ENCODE data around the gene BAIAP2.
"Not testable (repeated sequence)": the region's sequence is repeated elsewhere in the genome, so short reads cannot be mapped to it uniquely, and the experiment has no call there.

BAIAP2 gene

DNA sequence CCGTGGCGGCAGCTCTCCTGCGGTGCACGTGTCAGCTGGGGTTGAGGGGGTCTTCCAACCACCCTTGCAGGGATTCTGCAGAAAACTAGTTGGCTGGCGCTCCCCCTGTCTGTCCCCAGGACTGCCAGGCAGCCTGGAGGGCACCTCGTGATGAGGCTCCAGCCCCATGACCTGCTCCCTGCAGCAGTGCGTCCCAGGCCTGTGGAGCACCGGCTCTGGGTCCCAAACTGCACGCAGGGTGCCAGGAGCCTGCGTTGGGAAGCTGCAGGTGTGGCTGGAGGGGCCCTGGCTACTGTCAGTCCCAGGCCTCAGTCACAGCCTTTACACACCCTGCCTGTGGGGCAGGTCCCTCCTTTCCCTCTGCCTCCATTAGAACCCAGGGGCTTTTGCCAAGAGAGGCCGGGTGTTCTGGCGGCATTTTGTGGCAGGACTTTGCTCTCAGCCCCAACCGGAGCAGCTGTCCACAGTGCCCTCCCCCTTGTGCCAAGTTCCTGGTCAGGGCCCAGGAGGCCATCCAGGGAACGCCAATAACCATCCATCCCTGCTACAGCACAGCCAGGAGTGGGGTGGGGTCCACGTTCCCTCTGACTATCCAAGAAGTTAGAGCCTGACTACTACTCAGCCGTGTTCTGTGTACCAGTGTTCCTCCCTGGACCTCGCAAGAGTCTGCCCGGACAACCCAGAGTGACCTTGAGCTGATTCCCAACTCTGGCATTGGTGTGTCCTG is 34.2 kb upstream of the BAIAP2 start:
- no peak for DNase-seq (ENCODE audit: low spot score)

- no peak for DNase-seq (ENCODE audit: low spot score)
These were observed 33.0 kb upstream of the BAIAP2 start for GRCh38 chr17:81002013-81002384.

DNA sequence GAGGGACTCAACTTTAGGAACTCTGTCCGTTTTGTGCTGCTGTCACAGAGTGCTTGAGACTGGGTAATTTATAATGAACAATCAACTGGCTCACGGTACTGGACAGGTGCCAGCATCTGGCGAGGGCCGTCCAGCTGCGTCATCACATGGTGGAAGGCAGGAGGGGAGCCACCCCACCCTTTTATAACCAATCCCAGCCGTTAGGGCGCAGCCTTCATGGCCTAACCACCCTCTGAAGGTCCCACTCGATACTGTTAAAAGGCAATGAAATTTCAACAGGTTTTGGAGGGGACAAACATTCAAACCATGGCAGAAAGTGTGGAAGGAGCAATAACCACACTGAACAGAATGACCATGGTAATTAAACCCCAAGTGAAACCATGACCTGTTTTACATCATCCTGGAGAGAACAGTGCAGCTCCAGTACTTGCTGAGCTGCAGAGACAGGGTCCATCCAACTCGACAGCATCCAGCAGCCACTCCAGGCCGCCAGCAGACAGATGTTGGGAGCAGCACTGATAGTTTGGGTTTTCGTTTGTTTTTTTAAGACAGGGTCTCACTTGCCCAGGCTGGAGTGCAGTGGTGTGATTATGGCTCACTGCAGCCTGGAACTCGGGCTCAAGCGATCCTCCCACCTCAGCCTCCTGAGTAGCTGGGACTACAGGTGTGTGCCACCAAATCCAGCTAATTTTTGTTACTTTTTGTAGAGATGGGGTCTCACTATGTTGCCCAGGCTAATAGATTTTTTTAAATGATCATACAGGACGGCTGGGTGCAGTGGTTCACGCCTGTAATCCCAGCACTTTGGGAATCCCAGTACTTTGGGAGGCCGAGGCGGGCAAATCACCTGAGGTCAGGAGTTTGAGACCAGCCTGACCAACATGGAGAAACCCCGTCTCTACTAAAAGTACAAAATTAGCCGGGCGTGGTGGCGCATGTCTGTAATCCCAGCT is 32.3 kb upstream of the BAIAP2 start:
- no peak for DNase-seq (ENCODE audit: low spot score)

DNA sequence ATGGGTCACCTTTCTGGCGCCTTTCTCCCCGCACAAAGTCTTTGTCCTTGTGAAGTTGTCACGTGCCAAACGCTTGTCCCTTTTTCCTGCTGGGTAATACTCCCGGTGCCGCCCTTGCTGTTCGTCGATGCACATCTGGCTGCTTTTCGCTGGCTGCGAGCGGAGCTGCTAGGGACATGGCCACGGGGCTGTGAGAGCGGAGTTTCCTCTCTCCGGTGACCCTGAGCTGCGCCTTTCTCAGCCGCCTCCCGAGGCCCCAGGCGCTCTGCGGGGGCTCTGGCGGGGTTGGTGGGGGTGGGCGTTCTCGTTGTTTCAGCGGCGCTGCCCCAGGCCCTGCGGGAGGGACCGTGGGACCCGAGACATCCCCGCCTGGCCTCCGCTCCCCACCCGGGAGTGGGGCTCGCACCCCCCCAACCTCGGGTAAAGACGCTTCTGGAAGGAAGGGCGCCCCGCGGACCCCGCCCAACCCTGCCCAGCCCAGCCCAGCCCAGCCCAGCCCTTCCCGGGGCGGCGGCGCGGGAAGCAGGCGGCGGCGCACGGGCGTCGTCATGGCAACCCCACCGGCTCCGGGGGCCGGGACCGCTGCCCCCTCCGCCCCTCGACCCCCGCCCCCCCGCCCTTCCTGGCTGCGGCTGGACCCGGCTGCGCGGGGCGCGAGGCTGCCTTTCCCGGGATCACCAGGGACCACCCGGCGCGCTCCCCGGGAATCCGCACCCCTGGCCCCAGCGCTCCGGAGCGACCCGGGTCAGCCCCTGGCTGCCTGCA is 31.1 kb upstream of the BAIAP2 start:
- DNase-seq (ENCODE audit: low spot score), result no peak

GRCh38 chr17:81006891-81007290 is 28.1 kb upstream of the BAIAP2 start:
- DNase-seq (ENCODE audit: low spot score), result no peak

GRCh38 chr17:81008140-81008539 is 26.8 kb upstream of the BAIAP2 start:
- DNase-seq (ENCODE audit: low spot score), result no peak

- no peak for DNase-seq (ENCODE audit: low spot score)
These were observed 25.8 kb upstream of the BAIAP2 start for GRCh38 chr17:81009136-81009535.

DNA sequence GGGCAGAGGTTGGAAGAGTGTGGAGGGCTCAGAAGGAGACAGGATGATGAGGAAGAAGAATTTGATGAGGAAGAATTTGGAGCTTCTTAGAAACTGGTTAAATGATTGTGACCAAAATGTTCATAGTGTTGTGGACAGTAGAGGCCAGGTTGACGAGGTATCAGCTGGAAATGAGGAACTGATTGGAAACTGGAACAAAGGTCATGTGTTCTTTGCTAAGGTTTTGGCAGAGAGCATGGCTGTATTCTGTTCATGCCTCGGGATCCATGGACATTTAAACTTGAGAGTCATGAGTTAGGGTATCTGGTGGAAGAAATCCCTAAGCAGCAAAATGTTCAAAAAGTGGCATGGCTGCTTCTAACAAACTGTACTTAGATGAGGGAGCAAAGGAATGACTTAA is 24.0 kb upstream of the BAIAP2 start:
- DNase-seq (ENCODE audit: low spot score), result no peak

GRCh38 chr17:81011951-81012350 is 23.0 kb upstream of the BAIAP2 start:
- DNase-seq (ENCODE audit: low spot score), result no peak

GRCh38 chr17:81012574-81013447 is 22.1 kb upstream of the BAIAP2 start:
- no peak for DNase-seq (ENCODE audit: low spot score)

DNA sequence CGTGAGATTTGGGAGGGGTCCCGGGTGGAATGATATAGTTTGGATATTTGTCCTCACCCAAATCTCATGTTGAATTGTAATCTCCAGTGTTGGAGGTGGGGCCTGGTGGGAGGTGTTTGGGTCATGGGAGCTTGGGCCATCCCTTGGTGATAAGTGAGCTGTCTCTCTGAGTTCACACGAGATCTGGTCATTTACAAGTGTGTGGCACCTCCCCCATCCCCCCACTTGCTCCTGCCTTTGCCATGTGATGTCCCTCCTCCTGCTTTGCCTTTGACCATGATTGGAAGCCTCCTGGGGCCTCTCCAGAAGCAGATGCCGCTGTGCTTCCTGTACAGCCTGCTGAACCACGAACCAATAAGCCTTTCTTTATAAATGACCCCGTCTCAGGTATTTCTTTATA is 21.3 kb upstream of the BAIAP2 start:
- no peak for DNase-seq (ENCODE audit: low spot score)

GRCh38 chr17:81015136-81015535 is 19.8 kb upstream of the BAIAP2 start:
- DNase-seq (ENCODE audit: low spot score), result no peak

DNA sequence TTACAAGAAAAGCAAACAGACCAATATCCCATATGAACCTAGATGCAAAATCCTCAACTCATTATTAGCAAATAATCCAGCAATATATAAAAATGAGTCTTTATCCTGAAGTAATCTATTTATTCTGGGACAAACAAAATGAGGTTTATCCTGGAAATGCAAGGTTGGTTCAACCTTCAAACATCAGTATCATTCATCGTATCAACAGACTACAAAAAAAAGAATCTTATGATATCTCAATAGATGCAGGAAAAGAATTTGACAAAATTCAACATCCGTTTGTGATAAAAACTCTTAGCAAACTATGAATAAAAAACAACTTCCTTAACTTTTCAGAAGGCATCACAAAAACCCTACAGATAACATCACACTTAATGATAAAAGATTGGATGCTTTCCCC is 18.4 kb upstream of the BAIAP2 start:
- no peak for DNase-seq (ENCODE audit: low spot score)

DNA sequence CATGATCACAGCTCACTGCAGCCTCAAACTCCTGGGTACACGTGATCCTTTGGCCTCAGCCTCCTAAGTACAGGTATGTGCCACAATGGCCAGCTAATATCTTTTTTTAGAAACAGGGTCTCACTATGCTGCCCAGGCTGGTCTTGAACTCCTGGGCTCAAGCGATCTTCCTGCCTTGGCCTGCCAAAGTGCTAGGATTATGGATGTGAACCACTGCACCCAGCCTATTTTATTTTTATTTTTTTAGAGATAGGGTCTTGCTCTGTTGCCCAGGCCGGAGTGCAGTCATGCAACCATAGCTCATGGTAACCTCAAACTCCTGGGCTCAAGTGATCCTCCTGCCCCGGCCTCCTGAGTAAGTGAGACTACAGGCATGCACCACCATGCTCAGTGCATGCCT is 17.6 kb upstream of the BAIAP2 start:
- not testable (repeated sequence) for DNase-seq (ENCODE audit: low spot score)

GRCh38 chr17:81018044-81018802 is 16.7 kb upstream of the BAIAP2 start:
- no peak for DNase-seq (ENCODE audit: low spot score)

- DNase-seq (ENCODE audit: low spot score), result no peak
These were observed 15.1 kb upstream of the BAIAP2 start for GRCh38 chr17:81019563-81020442.

- DNase-seq (ENCODE audit: low spot score), result no peak
These were observed 14.5 kb upstream of the BAIAP2 start for GRCh38 chr17:81020443-81020766.

- no peak for DNase-seq (ENCODE audit: low spot score)
These were observed 14.0 kb upstream of the BAIAP2 start for GRCh38 chr17:81020767-81021497.

Measured in left forelimb (tissue), 1 donor.